ENCODE measurements around the gene CHST12.

DNA sequence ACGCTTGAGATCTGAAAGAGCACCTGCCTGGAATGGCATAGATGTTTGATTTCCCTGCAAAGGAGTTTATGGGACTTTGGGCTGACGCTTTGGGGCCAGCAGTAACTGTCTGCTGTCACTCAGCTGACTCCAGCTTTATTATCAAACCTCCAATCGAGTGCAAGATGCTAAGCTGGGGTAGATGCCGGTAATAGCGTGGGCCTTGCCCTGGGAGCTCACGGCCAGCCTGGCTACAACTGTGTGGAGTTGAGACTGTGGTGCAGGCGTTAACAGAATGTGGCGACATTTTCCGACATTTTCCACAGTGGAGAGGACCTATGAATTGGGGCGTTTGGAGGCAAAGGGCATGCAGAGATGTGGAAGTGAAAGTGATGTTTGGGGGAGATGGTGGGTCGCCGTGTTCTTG lies 1.3 kb downstream of the CHST12 start:
- TF ChIP-seq RAD21 (IDR thresholded peaks at IDR 0.05; ENCODE audit: low read length) (no peak), POLR2A (IDR thresholded peaks at IDR 0.05; ENCODE audit: low read depth, low read length) (no peak), SMC3 (IDR thresholded peaks at IDR 0.05; ENCODE audit: low read depth, low read length) (no peak), RFX5 (IDR thresholded peaks at IDR 0.05; ENCODE audit: low read depth, low read length) (no peak), RCOR1 (IDR thresholded peaks at IDR 0.05; ENCODE audit: insufficient replicate concordance, low read length) (no peak), CHD1 (IDR thresholded peaks at IDR 0.05; ENCODE audit: low read depth, low read length) (no peak), MXI1 (IDR thresholded peaks at IDR 0.05; ENCODE audit: borderline replicate concordance, low read depth, low read length) (no peak), MAFK (IDR thresholded peaks at IDR 0.05; ENCODE audit: low read depth, low read length) (no peak), BHLHE40 (IDR thresholded peaks at IDR 0.05; ENCODE audit: low read depth, low read length) (no peak)
- TF ChIP-seq, protein P1, sequence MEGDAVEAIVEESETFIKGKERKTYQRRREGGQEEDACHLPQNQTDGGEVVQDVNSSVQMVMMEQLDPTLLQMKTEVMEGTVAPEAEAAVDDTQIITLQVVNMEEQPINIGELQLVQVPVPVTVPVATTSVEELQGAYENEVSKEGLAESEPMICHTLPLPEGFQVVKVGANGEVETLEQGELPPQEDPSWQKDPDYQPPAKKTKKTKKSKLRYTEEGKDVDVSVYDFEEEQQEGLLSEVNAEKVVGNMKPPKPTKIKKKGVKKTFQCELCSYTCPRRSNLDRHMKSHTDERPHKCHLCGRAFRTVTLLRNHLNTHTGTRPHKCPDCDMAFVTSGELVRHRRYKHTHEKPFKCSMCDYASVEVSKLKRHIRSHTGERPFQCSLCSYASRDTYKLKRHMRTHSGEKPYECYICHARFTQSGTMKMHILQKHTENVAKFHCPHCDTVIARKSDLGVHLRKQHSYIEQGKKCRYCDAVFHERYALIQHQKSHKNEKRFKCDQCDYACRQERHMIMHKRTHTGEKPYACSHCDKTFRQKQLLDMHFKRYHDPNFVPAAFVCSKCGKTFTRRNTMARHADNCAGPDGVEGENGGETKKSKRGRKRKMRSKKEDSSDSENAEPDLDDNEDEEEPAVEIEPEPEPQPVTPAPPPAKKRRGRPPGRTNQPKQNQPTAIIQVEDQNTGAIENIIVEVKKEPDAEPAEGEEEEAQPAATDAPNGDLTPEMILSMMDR (conservative IDR thresholded peaks at IDR 0.05; ENCODE audit: low read depth, low read length): no peak
- TF ChIP-seq, protein P2, sequence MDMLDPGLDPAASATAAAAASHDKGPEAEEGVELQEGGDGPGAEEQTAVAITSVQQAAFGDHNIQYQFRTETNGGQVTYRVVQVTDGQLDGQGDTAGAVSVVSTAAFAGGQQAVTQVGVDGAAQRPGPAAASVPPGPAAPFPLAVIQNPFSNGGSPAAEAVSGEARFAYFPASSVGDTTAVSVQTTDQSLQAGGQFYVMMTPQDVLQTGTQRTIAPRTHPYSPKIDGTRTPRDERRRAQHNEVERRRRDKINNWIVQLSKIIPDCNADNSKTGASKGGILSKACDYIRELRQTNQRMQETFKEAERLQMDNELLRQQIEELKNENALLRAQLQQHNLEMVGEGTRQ (IDR thresholded peaks at IDR 0.05; ENCODE audit: low read depth, low read length): no peak

All from IMR-90 (cell line).